AG08396 (cell line): Measurements from ENCODE around the gene CREB3L1.

Source experiments
- DNase-seq: peaks from one replicate; pipeline ENCODE4 v3.0.0; 2012; ENCODE audit warnings: low spot score, mixed read lengths

The CREB3L1 gene

GRCh38 chr11:46277622-46278386 is at the start of gene CREB3L1:
CREB3L1 (plus strand) TSS chr11:46277662; CDS start chr11:46278112, 450 bp downstream.
- DNase-seq = peak; percentile 85

GRCh38 chr11:46229230-46229629 is 48.2 kb upstream of the CREB3L1 start:
- no peak for DNase-seq

- no peak for DNase-seq
These were observed 43.2 kb upstream of the CREB3L1 start for GRCh38 chr11:46234311-46234710.

- DNase-seq = no peak
These were observed 41.4 kb upstream of the CREB3L1 start for GRCh38 chr11:46235777-46236688.

GRCh38 chr11:46236918-46237247 is 40.6 kb upstream of the CREB3L1 start:
- DNase-seq = no peak

GRCh38 chr11:46237248-46238077 is 40.0 kb upstream of the CREB3L1 start:
- peak; percentile 89 for DNase-seq

- peak; percentile 82 for DNase-seq
These were observed 39.1 kb upstream of the CREB3L1 start for GRCh38 chr11:46238078-46238966.

GRCh38 chr11:46238967-46239800 is 38.3 kb upstream of the CREB3L1 start:
- DNase-seq = peak; percentile 92

GRCh38 chr11:46239801-46240061 is 37.7 kb upstream of the CREB3L1 start:
- DNase-seq = no peak

GRCh38 chr11:46240371-46240770 is 37.1 kb upstream of the CREB3L1 start:
- DNase-seq = no peak

GRCh38 chr11:46240861-46241260 is 36.6 kb upstream of the CREB3L1 start:
- DNase-seq = no peak

- no peak for DNase-seq
These were observed 35.2 kb upstream of the CREB3L1 start for GRCh38 chr11:46242041-46242951.

- peak; percentile 98 for DNase-seq
These were observed 34.3 kb upstream of the CREB3L1 start for GRCh38 chr11:46242952-46243795.

- DNase-seq = no peak
These were observed 33.7 kb upstream of the CREB3L1 start for GRCh38 chr11:46243796-46244109.

GRCh38 chr11:46246521-46246920 is 30.9 kb upstream of the CREB3L1 start:
- DNase-seq = no peak

- DNase-seq = no peak
These were observed 30.4 kb upstream of the CREB3L1 start for GRCh38 chr11:46247090-46247489.

- DNase-seq = no peak
These were observed 29.8 kb upstream of the CREB3L1 start for GRCh38 chr11:46247659-46248058.

- peak; percentile 90 for DNase-seq
These were observed 29.0 kb upstream of the CREB3L1 start for GRCh38 chr11:46248289-46249102.
